ENCODE measurements around the gene ABHD2.
"Not testable (repeated sequence)": the region's sequence is repeated elsewhere in the genome, so short reads cannot be mapped to it uniquely, and the experiment has no call there.

The ABHD2 gene

GRCh38 chr15:89121414-89121813 lies 33.2 kb downstream of the ABHD2 start:
- no peak for DNase-seq

GRCh38 chr15:89122505-89123180 lies 34.4 kb downstream of the ABHD2 start:
- DNase-seq: no peak

- no peak for DNase-seq
Observed at GRCh38 chr15:89123181-89123525, 34.9 kb downstream of the ABHD2 start.

- no peak for DNase-seq
Observed at GRCh38 chr15:89125088-89125826, 37.0 kb downstream of the ABHD2 start.

GRCh38 chr15:89126009-89126408 lies 37.8 kb downstream of the ABHD2 start:
- DNase-seq: no peak

GRCh38 chr15:89127054-89127702 lies 38.9 kb downstream of the ABHD2 start:
- no peak for DNase-seq

GRCh38 chr15:89128320-89129122 lies 40.3 kb downstream of the ABHD2 start:
- no peak for DNase-seq

GRCh38 chr15:89129123-89129815 lies 41.0 kb downstream of the ABHD2 start:
- DNase-seq: peak; percentile 48 to 65

- no peak for DNase-seq
Observed at GRCh38 chr15:89129816-89130134, 41.5 kb downstream of the ABHD2 start.

- DNase-seq: peak; percentile 45 to 53
Observed at GRCh38 chr15:89130201-89130600, 41.9 kb downstream of the ABHD2 start.

- DNase-seq: no peak
Observed at GRCh38 chr15:89131731-89132130, 43.5 kb downstream of the ABHD2 start.

GRCh38 chr15:89132611-89133507 lies 44.6 kb downstream of the ABHD2 start:
- DNase-seq: peak; percentile 22 to 55

GRCh38 chr15:89135387-89136077 lies 47.3 kb downstream of the ABHD2 start:
- not testable (repeated sequence) for DNase-seq

- DNase-seq: no peak
Observed at GRCh38 chr15:89136078-89136806, 48.0 kb downstream of the ABHD2 start.

- DNase-seq: peak in 1 of 2 donors; percentile 29
Observed at GRCh38 chr15:89136818-89137772, 48.8 kb downstream of the ABHD2 start.

GRCh38 chr15:89137926-89138325 lies 49.7 kb downstream of the ABHD2 start:
- no peak for DNase-seq

GRCh38 chr15:89138999-89139612 lies 50.9 kb downstream of the ABHD2 start:
- DNase-seq: no peak

Data from CD4-positive, alpha-beta T cell treated with Interferon alpha-2 for 1 hour (primary cell).